ENCODE results near the gene EGFL7.
A peak's percentile ranks its signal among the peaks of the same experiment; 100 is the strongest.

EGFL7 gene

GRCh38 chr9:136661641-136662325, 933 bp upstream of the EGFL7 start:
- DNase-seq = no peak

GRCh38 chr9:136662326-136662655, 425 bp upstream of the EGFL7 start:
- no peak for DNase-seq

GRCh38 chr9:136664000-136664915, 1.5 kb downstream of the EGFL7 start:
- no peak for DNase-seq

GRCh38 chr9:136665111-136665703, 2.5 kb downstream of the EGFL7 start:
- DNase-seq = no peak

GRCh38 chr9:136665704-136666371, 3.1 kb downstream of the EGFL7 start:
- DNase-seq = no peak

- no peak for DNase-seq
Observed at GRCh38 chr9:136666372-136667213, 3.9 kb downstream of the EGFL7 start.

- DNase-seq = no peak
Observed at GRCh38 chr9:136667214-136667939, 4.7 kb downstream of the EGFL7 start.

GRCh38 chr9:136667940-136668760, 5.4 kb downstream of the EGFL7 start:
- DNase-seq = no peak

GRCh38 chr9:136668983-136669790, 6.5 kb downstream of the EGFL7 start:
- no peak for DNase-seq

GRCh38 chr9:136669791-136670464, 7.2 kb downstream of the EGFL7 start:
- no peak for DNase-seq

- DNase-seq = no peak
Observed at GRCh38 chr9:136670576-136671253, 8.0 kb downstream of the EGFL7 start.

- DNase-seq = no peak
Observed at GRCh38 chr9:136671254-136671614, 8.5 kb downstream of the EGFL7 start.

- DNase-seq = peak; percentile 13
Observed at GRCh38 chr9:136671646-136672430, 9.1 kb downstream of the EGFL7 start.

- no peak for DNase-seq
Observed at GRCh38 chr9:136672431-136673087, 9.8 kb downstream of the EGFL7 start.

- no peak for DNase-seq
Observed at GRCh38 chr9:136673088-136673974, 10.6 kb downstream of the EGFL7 start.

All from activated effector memory CD4-positive, alpha-beta T cell treated with Interleukin-2 at 50 U/mL for 16 hours (primary cell).